Diencephalon (tissue), 1 donor: ENCODE data around the gene DUSP3. TPM values are rescaled to one million over a fixed set of nuclear protein-coding genes. Genes with fewer than 3 reads are reported as not detected.

Experiments
- total RNA-seq: library from RNA; depleted of rRNA; stranded (reverse); fragments of >200 nt; gene quantifications from one replicate; pipeline ENCODE4 v1.2.3, GENCODE V29; 2014

Gene DUSP3
- 42.2 TPM for total RNA-seq

GRCh38 chr17:43778337-43779144 is at the start of gene DUSP3:
DUSP3 (minus strand) TSS chr17:43778977; CDS start chr17:43778924, 53 bp downstream.

GRCh38 chr17:43780135-43780534 is 1.4 kb upstream of the DUSP3 start, which contains the start of gene CFAP97D1:
CFAP97D1 (plus strand) TSS chr17:43780435; CDS start chr17:43780463, 28 bp downstream.

GRCh38 chr17:43758497-43759174 is 20.1 kb downstream of the DUSP3 start, which contains the start of gene SOST:
SOST (minus strand) TSS chr17:43758791; CDS start chr17:43758741, 50 bp downstream.

Other genes starting within 250 kb of the DUSP3 start
- 0.46 TPM for gene ETV4, start 232.6 kb downstream of the DUSP3 start, total RNA-seq
- not detected for gene MEOX1, start 117.1 kb downstream of the DUSP3 start, total RNA-seq
- gene SOST, start 20.2 kb downstream of the DUSP3 start, total RNA-seq: 0.23 TPM
- gene CFAP97D1, start 1.5 kb upstream of the DUSP3 start, total RNA-seq: not detected
- 29.8 TPM for gene MPP3, start 54.2 kb upstream of the DUSP3 start, total RNA-seq
- gene CD300LG, start 68.2 kb upstream of the DUSP3 start, total RNA-seq: not detected
- 35.8 TPM for gene MPP2, start 128.6 kb upstream of the DUSP3 start, total RNA-seq
- not detected for gene PPY, start 163.5 kb upstream of the DUSP3 start, total RNA-seq
- gene PYY, start 175.0 kb upstream of the DUSP3 start, total RNA-seq: not detected
- gene NAGS, start 225.6 kb upstream of the DUSP3 start, total RNA-seq: 4.8 TPM
- gene TMEM101, start 236.0 kb upstream of the DUSP3 start, total RNA-seq: 28.8 TPM